ENCODE data around the gene SGMS1.
"Not testable (repeated sequence)": the region's sequence is repeated elsewhere in the genome, so short reads cannot be mapped to it uniquely, and the experiment has no call there.

GRCh38 chr10:50546287-50546686, 77.5 kb downstream of the SGMS1 start:
- not testable (repeated sequence) for TF ChIP-seq CTCF (IDR thresholded peaks at IDR 0.05); POLR2AphosphoS5 (IDR thresholded peaks at IDR 0.05); POLR2A (IDR thresholded peaks at IDR 0.05; ENCODE audit: low read depth)
